Neural cell (in vitro differentiated cells): ENCODE data around the gene KATNAL1. TPM values are rescaled to one million over a fixed set of nuclear protein-coding genes. Genes with fewer than 3 reads are reported as not detected.

Source experiments
- H2AFZ ChIP-seq: fragments of 200-600, 300-800 bp; sonication (generic), shearing (Covaris generic); 2 replicates; pipeline ENCODE4 v1.6.0; 2014; ENCODE audit warnings: low read depth, mild to moderate bottlenecking, antibody characterized with exemption, low read length, moderate library complexity
- H3F3A ChIP-seq: fragments of 200-600 bp; shearing (Covaris generic); 2 replicates; pipeline ENCODE4 v1.6.1; 2016; ENCODE audit warnings: mild to moderate bottlenecking, moderate library complexity, mixed read lengths, antibody characterized with exemption, low read length; ENCODE audit not compliant: insufficient read depth, poor library complexity, severe bottlenecking
- H3K27ac ChIP-seq: fragments of 200-600, 300-800 bp; sonication (generic), shearing (Covaris generic); 2 replicates; pipeline ENCODE4 v1.5.1; 2014; ENCODE audit warnings: mild to moderate bottlenecking, low read length, moderate library complexity
- H3K27me3 ChIP-seq: fragments of 300-800, 200-600 bp; sonication (generic), shearing (Covaris generic); 2 replicates; pipeline ENCODE4 v1.6.0; 2014; ENCODE audit warnings: mild to moderate bottlenecking, low read depth, low read length, moderate library complexity; ENCODE audit not compliant: insufficient read depth
- H3K36me3 ChIP-seq: fragments of 300-800, 200-600 bp; sonication (generic), shearing (Covaris generic); 2 replicates; pipeline ENCODE4 v1.5.1; 2014; ENCODE audit warnings: mild to moderate bottlenecking, antibody characterized with exemption, low read length, moderate library complexity; ENCODE audit not compliant: insufficient read depth
- H3K4me2 ChIP-seq: fragments of 300-800, 200-600 bp; sonication (generic), shearing (Covaris generic); 2 replicates; pipeline ENCODE4 v1.6.0; 2014; ENCODE audit warnings: mild to moderate bottlenecking, low read length
- H3K4me3 ChIP-seq: fragments of 300-800, 200-600 bp; sonication (generic), shearing (Covaris generic); 2 replicates; pipeline ENCODE4 v1.5.1; 2014; ENCODE audit warnings: mild to moderate bottlenecking, low read length, moderate library complexity
- H3K79me2 ChIP-seq: fragments of 200-600 bp; shearing (Covaris generic); replicated peaks from 2 replicates; pipeline ENCODE4 v1.6.0; 2014; ENCODE audit warnings: mild to moderate bottlenecking, low read length, moderate library complexity; ENCODE audit not compliant: insufficient read depth
- H3K9ac ChIP-seq: fragments of 300-800, 200-600 bp; sonication (generic), shearing (Covaris generic); 2 replicates; pipeline ENCODE4 v1.6.1; 2016; ENCODE audit warnings: mild to moderate bottlenecking, low read length, mixed read lengths
- H3K9me2 ChIP-seq: fragments of 200-600 bp; shearing (Covaris generic); 2 replicates; pipeline ENCODE4 v1.6.1; 2016; ENCODE audit warnings: mild to moderate bottlenecking, low read length, mixed read lengths; ENCODE audit not compliant: insufficient read depth
- H3K9me3 ChIP-seq: fragments of 200-600, 300-800 bp; sonication (generic), shearing (Covaris generic); 2 replicates; pipeline ENCODE4 v1.6.1; 2016; ENCODE audit warnings: mild to moderate bottlenecking, mixed run types, low read length, moderate library complexity, mixed read lengths
- H4K20me1 ChIP-seq: fragments of 200-600 bp; shearing (Covaris generic); 2 replicates; pipeline ENCODE4 v1.6.1; 2016; ENCODE audit warnings: mild to moderate bottlenecking, mixed run types; ENCODE audit not compliant: insufficient read depth
- CTCF ChIP-seq: fragments of 450-650 bp; IDR thresholded peaks from 2 replicates; pipeline ENCODE4 v1.5.1; 2014; ENCODE audit warnings: antibody characterized with exemption, mild to moderate bottlenecking, moderate library complexity; ENCODE audit not compliant: poor library complexity, severe bottlenecking
- EP300 ChIP-seq: fragments of 450-650 bp; conservative IDR thresholded peaks from 2 replicates; pipeline ENCODE4 v1.6.1; 2014; ENCODE audit warnings: antibody characterized with exemption, mild to moderate bottlenecking, moderate library complexity; ENCODE audit not compliant: poor library complexity, severe bottlenecking
- EZH2 ChIP-seq: fragments of 200-600, 300-800 bp; shearing (Covaris generic), sonication (generic); IDR thresholded peaks from 2 replicates; pipeline ENCODE4 v1.6.1; 2014; ENCODE audit warnings: antibody characterized with exemption, low read length, borderline replicate concordance, mild to moderate bottlenecking; ENCODE audit not compliant: insufficient read depth, poor library complexity, severe bottlenecking
- MXI1 ChIP-seq: fragments of 450-650 bp; conservative IDR thresholded peaks from 2 replicates; pipeline ENCODE4 v1.6.1; 2014; ENCODE audit warnings: antibody characterized with exemption, mild to moderate bottlenecking; ENCODE audit not compliant: poor library complexity, severe bottlenecking
- POLR2AphosphoS5 ChIP-seq: IDR thresholded peaks from 2 replicates; pipeline ENCODE4 v1.6.1; 2012
- RAD21 ChIP-seq: fragments of 450-650 bp; conservative IDR thresholded peaks from 2 replicates; pipeline ENCODE4 v1.6.1; 2014; ENCODE audit warnings: antibody characterized with exemption, mild to moderate bottlenecking, moderate library complexity
- REST ChIP-seq: IDR thresholded peaks from 2 replicates; pipeline ENCODE4 v1.6.1; 2012; ENCODE audit warnings: borderline replicate concordance
- SMC3 ChIP-seq: fragments of 450-650 bp; conservative IDR thresholded peaks from 2 replicates; pipeline ENCODE4 v1.6.1; 2014; ENCODE audit warnings: antibody characterized with exemption, mild to moderate bottlenecking, moderate library complexity; ENCODE audit not compliant: poor library complexity
- TAF1 ChIP-seq: IDR thresholded peaks from 2 replicates; pipeline ENCODE4 v1.6.1; 2012; ENCODE audit warnings: low read depth
- polyA plus RNA-seq: library from polyadenylated mRNA; depleted of rRNA; stranded (reverse); fragments of >200 nt; gene quantifications from 2 replicates; pipeline ENCODE4 v1.2.3, GENCODE V29; 2014

KATNAL1 gene
- polyA plus RNA-seq, 1 donor from 2014 or later: 24.9 TPM

- peaks cover 4% of the 10 kb centered on the region for H3F3A ChIP-seq
- H3K4me3 ChIP-seq: peak overlapping the region; percentile 47
Measured at GRCh38 chr13:30186634-30187415, 120.5 kb downstream of the KATNAL1 start.

More at GRCh38 chr13:30186634-30187415, 120.5 kb downstream of the KATNAL1 start:
- Histone ChIP-seq H3K79me2 (no peaks in the 10 kb centered on the region), H3K36me3 (no peaks in the 10 kb centered on the region), H3K4me2 (peak overlapping the region; percentile 76), H3K9me2 (no peaks in the 10 kb centered on the region), H3K27ac (peak overlapping the region; percentile 96), H3K9me3 (no peaks in the 10 kb centered on the region), H3K9ac (peak overlapping the region; percentile 63), H3K27me3 (no peaks in the 10 kb centered on the region), H2AFZ (peak overlapping the region; percentile 77), H4K20me1 (no peaks in the 10 kb centered on the region)
- TF ChIP-seq RAD21 (peak; percentile 49), TAF1 (no peak), SMC3 (no peak), REST (peak; percentile 96), CTCF (no peak), MXI1 (peak; percentile 37), POLR2AphosphoS5 (peak; percentile 77), EP300 (peak; percentile 71), EZH2 (no peak)
